ENCODE results near the gene TNRC6C. TPM values are rescaled to one million over a fixed set of nuclear protein-coding genes. Genes with fewer than 3 reads are reported as not detected.

The TNRC6C gene
- total and polyA plus RNA-seq, 10 donors = 1.7 to 37.0 (median 18.3) TPM

DNA sequence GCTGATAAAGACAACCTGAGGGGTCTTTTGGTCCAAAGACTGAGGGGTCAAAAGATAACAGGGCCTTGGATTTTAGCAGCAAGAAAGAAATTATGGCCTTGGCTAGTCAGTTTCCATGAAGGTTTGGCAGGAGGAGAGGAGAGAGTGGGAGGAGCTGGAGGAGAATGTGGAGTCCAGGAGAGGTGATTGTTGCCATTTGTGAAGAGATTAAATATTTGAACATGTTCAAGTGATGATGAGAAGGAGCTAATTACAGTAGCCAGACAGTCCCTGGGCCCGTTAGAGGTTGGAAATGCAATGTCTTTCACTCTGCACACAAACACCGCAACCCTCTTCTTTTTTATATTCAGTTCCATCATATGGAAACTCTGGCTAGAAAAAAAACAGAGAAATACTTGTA lies 68.6 kb downstream of the TNRC6C start:
- H3K4me3 ChIP-seq = no peak overlapping the region
- H3K27me3 ChIP-seq (replicated peaks in 1 of 7) = no peaks in the 10 kb centered on the region
- no peak for TF ChIP-seq CTCF (IDR thresholded peaks at IDR 0.05 in 8 of 11, conservative IDR thresholded peaks at IDR 0.05 in 3 of 11)
- no peak for TF ChIP-seq POLR2AphosphoS5 (IDR thresholded peaks at IDR 0.05)
- no peak for TF ChIP-seq POLR2A (IDR thresholded peaks at IDR 0.05)
- WGBS, 5 donors = 88 to 98% (median 91%) methylated on average over 2 of the region's 2 CpGs
- peaks cover 0 to 22% (median 3%) of the 10 kb centered on the region in 6 donors for H3K4me1 ChIP-seq
- no peak overlapping the region for H3K27ac ChIP-seq
- no peaks in the 10 kb centered on the region for H3K9me3 ChIP-seq
- intact Hi-C loops (cut with DNase I; ENCODE audit: low total_unique reads) = no loop called here
- DNase-seq = no peak
- H3K36me3 ChIP-seq = peaks cover 0 to 26% (median 6%) of the 10 kb centered on the region in 6 donors

DNA sequence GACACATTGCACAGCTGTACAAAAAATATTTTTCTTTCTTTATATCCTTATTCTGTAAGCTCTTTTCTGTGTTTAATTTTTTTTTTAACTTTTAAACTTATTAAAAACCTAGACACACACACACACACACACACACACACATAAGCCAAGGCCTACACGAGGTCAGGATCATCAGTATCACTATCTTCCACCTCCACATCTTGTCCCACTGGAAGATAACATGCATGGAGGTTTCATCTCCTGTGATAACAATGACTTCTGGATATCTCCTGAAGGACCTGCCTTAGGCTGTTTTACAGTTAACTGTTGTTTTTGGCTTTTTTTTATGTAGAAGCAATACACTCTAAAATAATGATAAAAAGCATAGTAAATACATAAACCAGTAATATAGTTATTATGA lies 71.2 kb downstream of the TNRC6C start:
- no peak overlapping the region for H3K27ac ChIP-seq
- H3K36me3 ChIP-seq = peaks cover 0 to 48% (median 16%) of the 10 kb centered on the region in 6 donors
- no peaks in the 10 kb centered on the region for H3K9me3 ChIP-seq
- no peak for DNase-seq
- H3K27me3 ChIP-seq (replicated peaks in 1 of 7) = no peaks in the 10 kb centered on the region
- TF ChIP-seq POLR2AphosphoS5 (IDR thresholded peaks at IDR 0.05) (no peak), CTCF (IDR thresholded peaks at IDR 0.05 in 8 of 11, conservative IDR thresholded peaks at IDR 0.05 in 3 of 11) (no peak), POLR2A (IDR thresholded peaks at IDR 0.05) (no peak)
- intact Hi-C loops (cut with DNase I; ENCODE audit: low total_unique reads) = no loop called here
- no peak overlapping the region for H3K4me3 ChIP-seq
- 56 to 87% (median 81%) methylated on average over 1 of the region's 1 CpG for WGBS, 5 donors
- H3K4me1 ChIP-seq = peaks cover 0 to 22% (median 3%) of the 10 kb centered on the region in 6 donors

DNA sequence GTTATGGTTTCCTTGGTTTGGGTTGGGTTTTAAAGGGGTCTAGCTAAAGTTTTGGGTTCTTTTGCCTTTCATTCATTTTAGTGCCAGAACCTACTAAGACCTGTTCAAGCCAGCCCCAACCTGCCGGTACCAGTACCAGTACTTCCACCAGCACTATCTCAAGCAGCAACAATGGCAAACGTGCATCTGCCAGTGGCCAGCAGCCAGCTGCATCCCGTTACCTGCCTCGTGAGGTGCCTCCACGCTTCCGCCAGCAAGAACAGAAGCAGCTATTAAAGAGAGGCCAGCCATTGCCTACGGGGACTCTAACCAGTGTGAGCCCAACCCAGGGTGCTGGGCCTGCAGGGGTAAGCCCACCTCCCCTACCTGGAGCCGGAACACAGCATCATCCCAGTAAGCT lies 72.9 kb downstream of the TNRC6C start:
- no peak for DNase-seq
- WGBS, 5 donors = 96 to 98% (median 97%) methylated on average over 8 of the region's 8 CpGs

DNA sequence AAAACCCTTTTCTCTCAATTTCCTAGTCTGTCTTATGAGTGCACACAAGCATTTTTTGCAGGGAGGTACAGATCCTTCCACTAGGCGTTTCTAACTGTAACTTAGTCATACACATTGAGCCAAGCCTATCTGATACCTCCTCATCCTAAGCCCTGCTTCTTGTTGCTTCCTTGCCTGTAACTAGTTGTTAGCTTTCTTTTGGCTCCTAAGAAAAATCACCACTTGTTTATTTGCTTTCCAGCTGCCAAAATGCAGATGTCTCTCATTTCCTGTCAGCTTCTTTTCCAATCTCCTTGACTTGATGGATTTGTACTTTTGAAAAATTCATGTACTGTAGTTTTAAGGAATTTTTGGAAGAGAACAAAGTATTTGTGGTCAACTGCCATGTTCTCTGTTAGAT lies 73.7 kb downstream of the TNRC6C start:
- WGBS, 5 donors = 67 to 89% (median 74%) methylated on average over 1 of the region's 1 CpG
- H3K4me1 ChIP-seq = peaks cover 0 to 6% (median 0%) of the 10 kb centered on the region in 6 donors
- H3K4me3 ChIP-seq = no peak overlapping the region
- peaks cover 0 to 68% (median 27%) of the 10 kb centered on the region in 6 donors for H3K36me3 ChIP-seq
- peak overlapping the region in 3 of 8 donors; percentile 50 to 53 (median 51) for H3K27ac ChIP-seq
- intact Hi-C loops (cut with DNase I; ENCODE audit: low total_unique reads) = no loop called here
- no peak for DNase-seq
- H3K27me3 ChIP-seq (replicated peaks in 1 of 7) = no peaks in the 10 kb centered on the region
- TF ChIP-seq POLR2AphosphoS5 (IDR thresholded peaks at IDR 0.05) (no peak), CTCF (IDR thresholded peaks at IDR 0.05 in 8 of 11, conservative IDR thresholded peaks at IDR 0.05 in 3 of 11) (no peak), POLR2A (IDR thresholded peaks at IDR 0.05) (no peak)
- H3K9me3 ChIP-seq = no peaks in the 10 kb centered on the region

More for the DNA sequence above, 72.9 kb downstream of the TNRC6C start:
- no peak for TF ChIP-seq POLR2AphosphoS5 (IDR thresholded peaks at IDR 0.05)
- TF ChIP-seq POLR2A (IDR thresholded peaks at IDR 0.05) = no peak
- no peak for TF ChIP-seq CTCF (IDR thresholded peaks at IDR 0.05 in 8 of 11, conservative IDR thresholded peaks at IDR 0.05 in 3 of 11)
- intact Hi-C loops (cut with DNase I; ENCODE audit: low total_unique reads) = no loop called here
- Histone ChIP-seq H3K4me1 (peaks cover 0 to 13% (median under 1%) of the 10 kb centered on the region in 6 donors), H3K27ac (peak overlapping the region in 1 of 8 donors; percentile 51), H3K9me3 (no peaks in the 10 kb centered on the region), H3K4me3 (no peak overlapping the region), H3K27me3 (replicated peaks in 1 of 7) (no peaks in the 10 kb centered on the region), H3K36me3 (peaks cover 0 to 61% (median 26%) of the 10 kb centered on the region in 6 donors)

Measured in spleen (tissue), 11 donors.